OCI-LY7 (cell line): ENCODE data around the gene OPHN1. TPM values are rescaled to one million over a fixed set of nuclear protein-coding genes. Genes with fewer than 3 reads are reported as not detected.

ENCODE experiments used
- BruUV-seq: library from RNA; stranded (reverse); fragments of 400-500 nt; replicated peaks from 2 replicates; lab custom pipeline; 2021; lab: Mats Ljungman, UMichigan
- CTCF ChIA-PET: fragments of 300-600 bp; sonication (Branson Sonifier 250); formaldehyde crosslinking; loops from one replicate; lab custom pipeline; 2022; ENCODE audit warnings: antibody characterized with exemption; ENCODE audit not compliant: unreplicated experiment; lab: Charles Lee
- POLR2A ChIA-PET: fragments of 300-600 bp; sonication (Branson Sonifier 250); formaldehyde crosslinking; loops from one replicate; lab custom pipeline; 2022; ENCODE audit warnings: antibody characterized with exemption; lab: Charles Lee
- DNase-seq: peaks from one replicate; pipeline ENCODE4 v3.0.0-alpha.2; 2015; ENCODE audit warnings: low spot score
- H2AFZ ChIP-seq: fragments of 200-600 bp; sonication (generic), shearing (Covaris generic); 2 replicates; pipeline ENCODE4 v1.6.1; 2014; ENCODE audit warnings: mild to moderate bottlenecking, antibody characterized with exemption, low read length, moderate library complexity
- H3K27ac ChIP-seq: fragments of 200-600 bp; sonication (generic); 2 replicates; pipeline ENCODE4 v1.5.1; 2014; ENCODE audit warnings: mixed run types, low read depth, mild to moderate bottlenecking, moderate library complexity, low read length, inconsistent platforms; ENCODE audit not compliant: poor library complexity, severe bottlenecking
- H3K36me3 ChIP-seq: fragments of 200-600 bp; sonication (generic); 2 replicates; pipeline ENCODE4 v1.6.1; 2014; ENCODE audit warnings: mild to moderate bottlenecking, antibody characterized with exemption, low read length, moderate library complexity, mixed read lengths; ENCODE audit not compliant: insufficient read depth
- H3K4me1 ChIP-seq: fragments of 200-600 bp; sonication (generic); 2 replicates; pipeline ENCODE4 v1.5.1; 2014; ENCODE audit warnings: mild to moderate bottlenecking, low read length; ENCODE audit not compliant: insufficient read depth, poor library complexity, severe bottlenecking
- H3K4me2 ChIP-seq: fragments of 200-600 bp; sonication (generic); 2 replicates; pipeline ENCODE4 v1.6.1; 2014; ENCODE audit warnings: mild to moderate bottlenecking, low read length
- H3K4me3 ChIP-seq: fragments of 200-600 bp; sonication (generic); 2 replicates; pipeline ENCODE4 v1.5.1; 2014; ENCODE audit warnings: mild to moderate bottlenecking, low read depth, low read length; ENCODE audit not compliant: poor library complexity, severe bottlenecking
- H3K79me2 ChIP-seq: fragments of 200-600 bp; sonication (generic); 2 replicates; pipeline ENCODE4 v1.6.1; 2016; ENCODE audit warnings: low read depth, mild to moderate bottlenecking, low read length, moderate library complexity, mixed read lengths; ENCODE audit not compliant: insufficient read depth
- H3K9me2 ChIP-seq: fragments of 200-600 bp; sonication (generic); 2 replicates; pipeline ENCODE4 v1.6.1; 2016; ENCODE audit warnings: mild to moderate bottlenecking, low read length, mixed read lengths; ENCODE audit not compliant: insufficient read depth
- H3K9me3 ChIP-seq: fragments of 200-600 bp; sonication (generic); 2 replicates; pipeline ENCODE4 v1.6.1; 2014; ENCODE audit warnings: mild to moderate bottlenecking, mixed run types, low read length, mixed read lengths
- H4K20me1 ChIP-seq: fragments of 200-600 bp; sonication (generic); 2 replicates; pipeline ENCODE4 v1.6.1; 2014; ENCODE audit warnings: mild to moderate bottlenecking, antibody characterized with exemption, low read length, moderate library complexity, mixed read lengths; ENCODE audit not compliant: insufficient read depth
- EZH2phosphoT487 ChIP-seq: fragments of 200-600 bp; sonication (generic); IDR thresholded peaks from 2 replicates; pipeline ENCODE4 v1.6.1; 2018; ENCODE audit warnings: low read depth, borderline replicate concordance, mild to moderate bottlenecking, mixed run types, antibody characterized with exemption, low read length, moderate library complexity, mixed read lengths
- intact Hi-C: fragments of 100-400 bp; cut with micrococcal nuclease; formaldehyde crosslinking; loops from one replicate; pipeline ENCODE4 v1.10.0; 2022; ENCODE audit not compliant: unreplicated experiment
- total RNA-seq, 2 experiments: library from RNA; depleted of rRNA in 1 of 2; stranded (reverse); fragments of >200 nt in 1 of 2; shearing (Covaris generic) in 1 of 2; gene quantifications; 2 replicates each; pipeline ENCODE4 v1.2.3, GENCODE V29; 2014 to 2022
- TF ChIP-seq, protein P1 (sequence below): fragments of 200-600 bp; sonication (generic); conservative IDR thresholded peaks from 2 replicates; pipeline ENCODE4 v1.5.1; 2014; ENCODE audit warnings: mild to moderate bottlenecking, antibody characterized with exemption, low read length, moderate library complexity, mixed read lengths

The OPHN1 gene
- total RNA-seq, 2 experiments from 2014 or later, result not detected

DNA sequence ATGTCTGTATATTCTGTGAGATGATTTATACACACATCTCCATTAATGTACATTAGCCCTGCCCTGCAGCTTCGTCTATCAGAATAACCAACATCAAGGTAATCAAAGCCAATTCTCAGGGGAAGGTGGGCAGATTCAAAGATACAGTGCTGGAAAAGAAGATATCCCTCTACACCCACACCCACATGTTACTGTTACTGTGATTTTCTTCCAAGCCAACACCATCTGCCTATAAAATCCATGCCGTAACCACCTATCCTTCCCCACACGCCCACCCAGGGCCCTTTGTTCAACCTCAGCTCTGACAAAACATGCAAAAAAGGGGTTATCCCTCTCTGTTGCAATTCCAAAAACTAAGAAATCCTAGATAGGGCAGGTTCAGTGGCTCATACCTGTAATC lies 20.0 kb downstream of the OPHN1 start:
- H3K4me3 ChIP-seq, result no peak overlapping the region
- no TSS peak for BruUV-seq
- ChIA-PET CTCF (no interaction called here), POLR2A (no interaction called here)
- TF ChIP-seq EZH2phosphoT487, result no peak
- TF ChIP-seq, protein P1, sequence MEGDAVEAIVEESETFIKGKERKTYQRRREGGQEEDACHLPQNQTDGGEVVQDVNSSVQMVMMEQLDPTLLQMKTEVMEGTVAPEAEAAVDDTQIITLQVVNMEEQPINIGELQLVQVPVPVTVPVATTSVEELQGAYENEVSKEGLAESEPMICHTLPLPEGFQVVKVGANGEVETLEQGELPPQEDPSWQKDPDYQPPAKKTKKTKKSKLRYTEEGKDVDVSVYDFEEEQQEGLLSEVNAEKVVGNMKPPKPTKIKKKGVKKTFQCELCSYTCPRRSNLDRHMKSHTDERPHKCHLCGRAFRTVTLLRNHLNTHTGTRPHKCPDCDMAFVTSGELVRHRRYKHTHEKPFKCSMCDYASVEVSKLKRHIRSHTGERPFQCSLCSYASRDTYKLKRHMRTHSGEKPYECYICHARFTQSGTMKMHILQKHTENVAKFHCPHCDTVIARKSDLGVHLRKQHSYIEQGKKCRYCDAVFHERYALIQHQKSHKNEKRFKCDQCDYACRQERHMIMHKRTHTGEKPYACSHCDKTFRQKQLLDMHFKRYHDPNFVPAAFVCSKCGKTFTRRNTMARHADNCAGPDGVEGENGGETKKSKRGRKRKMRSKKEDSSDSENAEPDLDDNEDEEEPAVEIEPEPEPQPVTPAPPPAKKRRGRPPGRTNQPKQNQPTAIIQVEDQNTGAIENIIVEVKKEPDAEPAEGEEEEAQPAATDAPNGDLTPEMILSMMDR, result no peak
- H3K9me3 ChIP-seq, result no peaks in the 10 kb centered on the region
- H3K4me2 ChIP-seq, result no peak overlapping the region
- no peak overlapping the region for H2AFZ ChIP-seq
- no peak overlapping the region for H3K27ac ChIP-seq
- intact Hi-C loops, result no loop called here
- H3K4me1 ChIP-seq, result no peaks in the 10 kb centered on the region
- H3K79me2 ChIP-seq, result no peaks in the 10 kb centered on the region
- no peaks in the 10 kb centered on the region for H4K20me1 ChIP-seq
- DNase-seq, result no peak
- H3K36me3 ChIP-seq, result no peaks in the 10 kb centered on the region
- no peaks in the 10 kb centered on the region for H3K9me2 ChIP-seq

DNA sequence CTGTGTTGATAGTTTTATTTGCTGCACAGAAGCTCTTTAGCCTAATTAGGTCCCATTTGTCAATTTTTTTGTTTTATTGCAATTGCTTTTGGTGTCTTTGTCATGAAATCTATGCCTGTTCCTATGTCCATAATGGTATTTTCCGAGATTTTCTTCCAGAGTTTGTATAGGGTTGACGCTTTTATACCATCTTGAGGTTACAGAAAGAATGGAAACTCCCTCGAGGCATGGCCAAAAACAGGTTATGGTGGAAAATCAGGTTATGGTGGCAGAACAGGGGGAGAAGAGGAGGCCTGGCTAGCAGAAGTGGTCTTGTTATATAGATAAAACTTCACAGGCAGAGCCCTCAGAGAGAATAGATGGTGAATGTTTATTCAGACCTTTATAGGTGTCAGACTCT lies 21.6 kb downstream of the OPHN1 start:
- POLR2A ChIA-PET, result no interaction called here
- CTCF ChIA-PET, result no interaction called here
- H2AFZ ChIP-seq, result no peak overlapping the region
- no peak overlapping the region for H3K27ac ChIP-seq
- no peaks in the 10 kb centered on the region for H3K79me2 ChIP-seq
- H3K9me2 ChIP-seq, result no peaks in the 10 kb centered on the region
- H4K20me1 ChIP-seq, result no peaks in the 10 kb centered on the region
- H3K36me3 ChIP-seq, result no peaks in the 10 kb centered on the region
- no peak overlapping the region for H3K4me3 ChIP-seq
- H3K9me3 ChIP-seq, result no peaks in the 10 kb centered on the region
- H3K4me2 ChIP-seq, result no peak overlapping the region
- no peak for DNase-seq
- intact Hi-C loops, result no loop called here
- BruUV-seq, result no TSS peak
- no peaks in the 10 kb centered on the region for H3K4me1 ChIP-seq
- no peak for TF ChIP-seq EZH2phosphoT487
- TF ChIP-seq, protein P1, result no peak

DNA sequence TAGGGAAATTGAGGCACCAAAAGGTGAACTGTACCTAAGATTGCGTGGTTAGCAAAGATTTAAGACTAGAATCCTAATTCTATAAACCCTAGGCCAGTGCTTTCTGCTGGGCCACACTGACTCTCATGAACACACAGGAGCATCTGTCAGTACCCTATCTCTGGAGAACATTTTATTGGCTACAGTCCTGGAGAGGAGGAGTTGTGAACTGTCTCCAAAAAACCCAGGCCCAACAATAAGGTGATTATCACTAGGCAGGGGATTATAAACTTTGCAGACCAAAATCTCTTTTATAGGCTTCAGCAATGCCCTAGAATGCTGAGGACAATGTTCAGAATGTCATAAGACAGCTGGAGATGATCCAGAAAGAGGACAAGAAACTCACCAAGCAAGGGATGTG lies 24.1 kb downstream of the OPHN1 start:
- no peaks in the 10 kb centered on the region for H3K9me3 ChIP-seq
- no peaks in the 10 kb centered on the region for H3K79me2 ChIP-seq
- TF ChIP-seq, protein P1, result no peak
- TF ChIP-seq EZH2phosphoT487, result no peak
- no peak overlapping the region for H3K4me3 ChIP-seq
- H2AFZ ChIP-seq, result no peak overlapping the region
- no peaks in the 10 kb centered on the region for H3K4me1 ChIP-seq
- DNase-seq, result no peak
- H3K4me2 ChIP-seq, result no peak overlapping the region
- no peaks in the 10 kb centered on the region for H3K36me3 ChIP-seq
- no peaks in the 10 kb centered on the region for H3K9me2 ChIP-seq
- BruUV-seq, result no TSS peak
- intact Hi-C loops, result no loop called here
- no peaks in the 10 kb centered on the region for H4K20me1 ChIP-seq
- ChIA-PET POLR2A (no interaction called here), CTCF (no interaction called here)
- no peak overlapping the region for H3K27ac ChIP-seq
